Measurements from ENCODE around the gene ADAMTS19. TPM values are rescaled to one million over a fixed set of nuclear protein-coding genes. Genes with fewer than 3 reads are reported as not detected.
"Not testable (repeated sequence)": the region's sequence is repeated elsewhere in the genome, so short reads cannot be mapped to it uniquely, and the experiment has no call there.

The ADAMTS19 gene
- total RNA-seq, 1 donor from 2014 or later, result not detected

GRCh38 chr5:129572060-129572459 is 112.0 kb downstream of the ADAMTS19 start:
- no peak for DNase-seq

GRCh38 chr5:129584496-129584895 is 124.4 kb downstream of the ADAMTS19 start:
- H3K4me3 ChIP-seq; ATAC-seq; DNase-seq; intact Hi-C loops (cut with DNase I); H3K27me3 ChIP-seq (ENCODE audit: low read depth); H3K27ac ChIP-seq; H3K9me3 ChIP-seq; H3K4me1 ChIP-seq; H3K36me3 ChIP-seq: not testable (repeated sequence)

More at GRCh38 chr5:129572060-129572459, 112.0 kb downstream of the ADAMTS19 start:
- Histone ChIP-seq H3K4me1 (no peaks in the 10 kb centered on the region), H3K36me3 (no peaks in the 10 kb centered on the region), H3K27ac (no peak overlapping the region), H3K27me3 (ENCODE audit: low read depth) (no peaks in the 10 kb centered on the region), H3K9me3 (no peaks in the 10 kb centered on the region), H3K4me3 (no peak overlapping the region)
- TF ChIP-seq CTCF (IDR thresholded peaks at IDR 0.05), result no peak
- no peak for ATAC-seq
- intact Hi-C loops (cut with DNase I), result no loop called here

- no peak overlapping the region for H3K27ac ChIP-seq
- H3K4me3 ChIP-seq, result no peak overlapping the region
- ATAC-seq (no peak), DNase-seq (no peak)
- H3K4me1 ChIP-seq, result no peaks in the 10 kb centered on the region
- no peaks in the 10 kb centered on the region for H3K27me3 ChIP-seq (ENCODE audit: low read depth)
- intact Hi-C loops (cut with DNase I), result no loop called here
- TF ChIP-seq CTCF (IDR thresholded peaks at IDR 0.05), result no peak
- H3K36me3 ChIP-seq, result no peaks in the 10 kb centered on the region
- H3K9me3 ChIP-seq, result no peaks in the 10 kb centered on the region
Measured at GRCh38 chr5:129591508-129592160, 131.5 kb downstream of the ADAMTS19 start.

GRCh38 chr5:129593525-129593924 is 133.4 kb downstream of the ADAMTS19 start:
- Histone ChIP-seq H3K9me3 (no peaks in the 10 kb centered on the region), H3K27ac (no peak overlapping the region), H3K27me3 (ENCODE audit: low read depth) (no peaks in the 10 kb centered on the region), H3K4me3 (no peak overlapping the region), H3K36me3 (no peaks in the 10 kb centered on the region), H3K4me1 (no peaks in the 10 kb centered on the region)
- intact Hi-C loops (cut with DNase I), result no loop called here
- ATAC-seq, result no peak
- DNase-seq, result no peak
- TF ChIP-seq CTCF (IDR thresholded peaks at IDR 0.05), result no peak

GRCh38 chr5:129601576-129601975 is 141.5 kb downstream of the ADAMTS19 start:
- intact Hi-C loops (cut with DNase I), result no loop called here
- H3K9me3 ChIP-seq, result no peaks in the 10 kb centered on the region
- no peak overlapping the region for H3K4me3 ChIP-seq
- ATAC-seq, result no peak
- DNase-seq, result no peak
- H3K27ac ChIP-seq, result no peak overlapping the region
- no peak for TF ChIP-seq CTCF (IDR thresholded peaks at IDR 0.05)
- no peaks in the 10 kb centered on the region for H3K36me3 ChIP-seq
- no peaks in the 10 kb centered on the region for H3K4me1 ChIP-seq
- H3K27me3 ChIP-seq (ENCODE audit: low read depth), result no peaks in the 10 kb centered on the region

- DNase-seq (no peak), ATAC-seq (no peak)
- no peaks in the 10 kb centered on the region for H3K36me3 ChIP-seq
- no peaks in the 10 kb centered on the region for H3K4me1 ChIP-seq
- H3K4me3 ChIP-seq, result no peak overlapping the region
- no peaks in the 10 kb centered on the region for H3K9me3 ChIP-seq
- no peak overlapping the region for H3K27ac ChIP-seq
- H3K27me3 ChIP-seq (ENCODE audit: low read depth), result no peaks in the 10 kb centered on the region
- TF ChIP-seq CTCF (IDR thresholded peaks at IDR 0.05), result no peak
- intact Hi-C loops (cut with DNase I), result no loop called here
Measured at GRCh38 chr5:129608350-129608749, 148.3 kb downstream of the ADAMTS19 start.

Measured in lower lobe of right lung (tissue), 2 donors.